GM12864 (cell line): ENCODE measurements around the gene KRT17.
"Not testable (repeated sequence)": the region's sequence is repeated elsewhere in the genome, so short reads cannot be mapped to it uniquely, and the experiment has no call there.

Experiments
- DNase-seq: peaks from one replicate; pipeline ENCODE4 v3.0.0-alpha.2; 2011; ENCODE audit warnings: low read depth
- H3K4me3 ChIP-seq: 2 replicates; pipeline ENCODE4 v1.5.1; 2011; ENCODE audit warnings: mild to moderate bottlenecking, low read depth, low read length, control low read depth
- CTCF ChIP-seq: IDR thresholded peaks from 2 replicates; pipeline ENCODE4 v1.5.1; 2011; ENCODE audit warnings: low read depth, mild to moderate bottlenecking, moderate library complexity, low read length, control low read depth, inconsistent platforms; ENCODE audit errors: missing control alignments

The KRT17 gene

GRCh38 chr17:41631898-41632285 lies 7.5 kb upstream of the KRT17 start:
- H3K4me3 ChIP-seq: no peak overlapping the region
- no peak for DNase-seq
- TF ChIP-seq CTCF: no peak

DNA sequence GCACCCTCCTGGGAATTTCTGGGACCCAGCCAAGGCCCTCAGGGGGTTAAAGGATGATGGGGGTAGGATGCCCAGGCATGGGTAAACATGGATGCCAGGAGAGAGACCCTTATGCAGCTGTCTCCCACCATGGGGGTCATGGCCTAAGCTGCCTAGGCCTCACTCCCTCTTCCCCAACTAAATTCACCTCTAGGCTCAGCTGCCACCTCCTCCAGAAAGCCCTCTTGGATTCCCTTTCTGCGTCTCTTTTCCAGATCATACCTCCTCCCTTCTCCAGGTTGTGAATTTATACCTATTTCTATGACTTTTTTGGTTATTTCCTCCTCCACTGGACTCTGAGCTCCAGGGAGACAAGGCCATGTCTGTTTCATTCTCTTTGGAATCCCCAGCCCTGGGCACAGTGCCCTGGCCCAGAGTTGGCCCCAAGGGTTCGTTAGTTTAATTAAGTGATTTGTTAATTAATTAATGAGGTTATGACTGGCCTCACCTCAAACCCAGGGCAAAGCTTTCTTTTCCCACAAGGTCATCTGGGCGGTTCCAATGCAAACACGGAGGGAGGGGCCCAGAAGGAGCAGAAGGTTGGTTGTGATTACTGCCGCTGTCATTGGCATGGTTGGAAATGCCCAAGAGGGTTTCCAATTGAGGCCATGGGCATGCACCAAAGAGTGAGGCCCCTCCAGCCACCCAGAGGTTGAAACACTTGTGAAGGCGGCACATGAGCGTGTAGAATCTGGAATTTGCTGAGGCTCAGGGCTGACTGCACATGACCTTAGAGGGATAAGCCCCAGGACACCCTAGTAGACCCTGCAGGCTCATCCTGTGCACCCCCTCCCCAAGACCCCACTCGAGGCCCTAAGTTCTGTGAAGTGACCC lies 6.9 kb upstream of the KRT17 start:
- DNase-seq: no peak
- no peak for TF ChIP-seq CTCF
- no peak overlapping the region for H3K4me3 ChIP-seq

- no peak for DNase-seq
- no peak for TF ChIP-seq CTCF
- no peak overlapping the region for H3K4me3 ChIP-seq
Observed at GRCh38 chr17:41629826-41630670, 5.7 kb upstream of the KRT17 start.

GRCh38 chr17:41629316-41629715 lies 4.9 kb upstream of the KRT17 start:
- no peak for TF ChIP-seq CTCF
- DNase-seq: no peak
- no peak overlapping the region for H3K4me3 ChIP-seq

DNA sequence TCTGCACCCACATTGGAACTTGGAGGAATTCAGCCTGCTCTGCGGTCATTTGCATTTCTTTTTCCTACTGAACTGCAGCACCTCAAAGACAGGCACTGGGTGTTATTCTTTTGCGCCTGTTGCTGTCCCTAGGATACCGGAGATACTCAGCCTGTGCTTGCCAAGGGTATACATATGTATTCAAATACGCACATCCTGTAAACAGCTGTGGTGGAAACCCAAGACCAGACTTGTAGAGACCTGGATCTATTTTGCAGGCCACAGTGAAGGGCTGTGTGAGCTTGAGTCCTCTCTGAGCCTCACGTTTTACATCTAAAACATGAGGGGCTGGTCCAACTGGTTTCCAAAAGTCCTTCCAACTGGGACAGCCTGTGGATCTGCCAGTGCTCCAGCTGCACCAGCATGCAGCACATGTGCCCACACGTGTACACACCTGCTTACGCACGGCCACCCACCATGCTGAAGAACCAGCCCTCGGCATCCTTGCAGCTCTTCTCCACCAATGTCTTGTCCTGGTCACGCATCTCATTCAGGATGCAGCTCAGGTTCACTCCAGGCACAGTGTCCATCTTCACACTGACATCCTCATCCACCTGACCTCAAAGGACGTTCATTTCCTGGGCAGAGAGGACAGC lies 4.4 kb upstream of the KRT17 start:
- DNase-seq, H3K4me3 ChIP-seq: not testable (repeated sequence)

DNA sequence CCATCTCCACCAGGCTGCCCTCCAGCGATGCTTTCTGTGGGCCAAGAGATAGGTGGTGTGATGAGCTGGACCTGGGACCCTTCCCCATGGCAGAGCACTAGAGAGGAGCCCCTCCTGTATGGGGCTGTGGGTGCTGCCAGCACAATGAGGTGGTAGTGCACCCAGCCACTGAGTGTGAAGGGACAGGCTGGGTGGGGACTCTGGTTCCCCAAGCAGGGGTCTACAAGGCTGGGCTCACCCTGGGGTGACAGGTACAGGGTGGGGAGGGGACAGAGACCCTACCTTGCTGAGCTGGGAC lies 3.6 kb upstream of the KRT17 start:
- not testable (repeated sequence) for DNase-seq, H3K4me3 ChIP-seq

GRCh38 chr17:41627316-41628072 lies 3.1 kb upstream of the KRT17 start:
- H3K4me3 ChIP-seq: no peak overlapping the region
- no peak for DNase-seq
- TF ChIP-seq CTCF: no peak

- H3K4me3 ChIP-seq: not testable (repeated sequence)
Observed at GRCh38 chr17:41626914-41627295, 2.5 kb upstream of the KRT17 start.

GRCh38 chr17:41626028-41626913 lies 1.9 kb upstream of the KRT17 start:
- not testable (repeated sequence) for H3K4me3 ChIP-seq, DNase-seq

More at GRCh38 chr17:41626914-41627295, 2.5 kb upstream of the KRT17 start:
- DNase-seq: not testable (repeated sequence)
